Mucosa of descending colon (tissue), 3 donors: ENCODE results near the gene NR6A1. TPM values are rescaled to one million over a fixed set of nuclear protein-coding genes. Genes with fewer than 3 reads are reported as not detected.

Source experiments
- ATAC-seq: fragments of 200-7000 bp; cut with Tn5 transposase; one replicate; pipeline ENCODE4 v1.9.1; 2020; ENCODE audit warnings: mild to moderate bottlenecking, moderate library complexity
- DNase-seq, 3 donors: peaks; one replicate each; pipeline ENCODE4 v3.0.0-alpha.2; 2020
- H3K36me3 ChIP-seq: fragments of 200-600 bp; one replicate; pipeline ENCODE4 v1.8.0; 2021; ENCODE audit warnings: low read depth, mild to moderate bottlenecking
- H3K4me1 ChIP-seq: fragments of 200-600 bp; one replicate; pipeline ENCODE4 v1.8.0; 2021; ENCODE audit warnings: low read depth, mild to moderate bottlenecking
- H3K4me3 ChIP-seq: fragments of 200-600 bp; one replicate; pipeline ENCODE4 v1.8.0; 2021; ENCODE audit warnings: mild to moderate bottlenecking
- H3K9me3 ChIP-seq: fragments of 200-600 bp; one replicate; pipeline ENCODE4 v1.8.0; 2021; ENCODE audit warnings: mild to moderate bottlenecking
- CTCF ChIP-seq: fragments of 200-600 bp; IDR thresholded peaks from one replicate; pipeline ENCODE4 v1.8.0; 2022; ENCODE audit warnings: antibody characterized with exemption, mild to moderate bottlenecking
- intact Hi-C, 2 donors: fragments of 100-400 bp; cut with DNase I in 1 of 2; cut with micrococcal nuclease in 1 of 2; formaldehyde crosslinking; loops; one replicate each; pipeline versions ENCODE4 v1.11.0 to v1.11.1; 2022; cut with DNase I, micrococcal nuclease
- total RNA-seq, 3 donors: library from RNA; stranded (reverse); fragmentation: NEBNext Ultra II Directional in 2 of 3; extraction: Animal tissue kit (Norgen Biotek cat#: 25700) in 2 of 3; gene quantifications; one replicate each; pipeline versions ENCODE4 v1.2.1 to v1.2.4, GENCODE V29; 2021 to 2023
- donor health status: DM: no; HTN: no; CAD: no; lungs with moderate emphysema.
- donor health status: DM: no; HTN: no; CAD: no.
- donor health status: DM: no; HTN: yes; CAD: no.

NR6A1 gene
- total RNA-seq, 3 donors from 2014 or later: 5.6 to 8.4 (median 7.0) TPM

- DNase-seq (no peak), ATAC-seq (no peak)
- intact Hi-C loops: no loop called here
- no peaks in the 10 kb centered on the region for H3K36me3 ChIP-seq
- H3K9me3 ChIP-seq: no peaks in the 10 kb centered on the region
- TF ChIP-seq CTCF: no peak
- no peaks in the 10 kb centered on the region for H3K4me1 ChIP-seq
- no peak overlapping the region for H3K4me3 ChIP-seq
Observed at GRCh38 chr9:124788542-124789217, 17.6 kb upstream of the NR6A1 start.

DNA sequence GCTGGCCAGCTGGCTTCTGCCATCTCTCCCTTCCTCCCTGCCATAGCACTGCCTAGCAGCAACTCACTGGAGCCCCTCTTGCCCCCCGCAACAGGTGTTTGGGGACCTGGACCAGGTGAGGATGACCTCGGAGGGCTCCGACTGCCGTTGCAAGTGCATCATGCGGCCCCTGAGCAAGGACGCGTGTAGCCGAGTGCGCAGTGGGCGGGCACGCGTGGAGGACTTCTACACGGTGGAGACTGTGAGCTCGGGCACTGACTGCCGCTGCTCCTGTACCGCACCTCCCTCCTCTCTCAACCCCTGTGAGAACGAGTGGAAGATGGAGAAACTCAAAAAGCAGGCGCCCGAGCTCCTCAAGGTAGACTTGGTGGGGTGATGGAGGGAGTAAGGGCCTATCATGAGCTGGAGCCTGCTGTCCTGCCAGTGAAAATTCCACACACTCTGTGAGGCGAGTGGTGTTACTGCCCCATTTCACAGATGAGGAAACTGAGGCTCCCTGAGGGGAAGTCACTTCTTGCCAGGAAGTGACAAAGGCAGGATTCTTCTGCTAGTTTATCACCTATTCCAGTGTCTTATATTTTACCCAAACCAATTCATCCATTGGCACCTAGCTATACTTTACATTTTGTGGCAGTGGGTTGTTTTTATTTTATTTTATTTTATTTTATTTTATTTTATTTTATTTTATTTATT, 15.9 kb upstream of the NR6A1 start:
- DNase-seq (no peak), ATAC-seq (no peak)
- H3K4me3 ChIP-seq: no peak overlapping the region
- TF ChIP-seq CTCF: no peak
- H3K36me3 ChIP-seq: no peaks in the 10 kb centered on the region
- no peaks in the 10 kb centered on the region for H3K4me1 ChIP-seq
- H3K9me3 ChIP-seq: no peaks in the 10 kb centered on the region
- intact Hi-C loops: no loop called here

- no peaks in the 10 kb centered on the region for H3K9me3 ChIP-seq
- no peak for ATAC-seq
- intact Hi-C loops: no loop called here
- no peaks in the 10 kb centered on the region for H3K4me1 ChIP-seq
- no peak for DNase-seq
- H3K36me3 ChIP-seq: no peaks in the 10 kb centered on the region
- no peak for TF ChIP-seq CTCF
- H3K4me3 ChIP-seq: no peak overlapping the region
Observed at GRCh38 chr9:124784509-124784908, 13.4 kb upstream of the NR6A1 start.

DNA sequence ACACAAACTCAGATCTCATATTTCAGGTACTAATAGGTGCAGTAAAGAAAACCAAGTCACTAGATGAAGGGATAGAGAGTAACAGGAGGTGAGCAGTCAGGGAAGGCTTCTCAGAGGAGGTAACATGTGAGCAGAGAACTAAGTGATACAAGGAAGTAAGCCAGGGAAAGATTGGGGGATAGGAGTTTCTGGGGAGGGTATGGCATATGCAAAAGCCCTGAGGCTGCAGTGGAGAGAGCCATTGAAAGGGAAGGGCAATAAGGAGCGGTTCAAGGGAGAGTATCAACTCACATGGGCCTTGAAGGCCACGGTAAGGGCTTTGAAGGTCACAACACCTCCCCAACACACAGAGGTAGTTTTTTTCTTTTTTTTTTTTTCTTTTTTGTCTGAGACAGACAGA, 12.7 kb upstream of the NR6A1 start:
- no peak for ATAC-seq
- no peak for DNase-seq
- Histone ChIP-seq H3K36me3 (no peaks in the 10 kb centered on the region), H3K9me3 (no peaks in the 10 kb centered on the region), H3K4me1 (no peaks in the 10 kb centered on the region), H3K4me3 (no peak overlapping the region)
- TF ChIP-seq CTCF: no peak
- intact Hi-C loops: no loop called here

- no peak for TF ChIP-seq CTCF
- H3K9me3 ChIP-seq: no peaks in the 10 kb centered on the region
- H3K36me3 ChIP-seq: no peaks in the 10 kb centered on the region
- DNase-seq (peak in 1 of 3 donors; percentile 36), ATAC-seq (no peak)
- H3K4me3 ChIP-seq: no peak overlapping the region
- H3K4me1 ChIP-seq: no peaks in the 10 kb centered on the region
- intact Hi-C loops: no loop called here
Observed at GRCh38 chr9:124782661-124783574, 11.8 kb upstream of the NR6A1 start.
